ENCODE results near the gene PTER. TPM values are rescaled to one million over a fixed set of nuclear protein-coding genes. Genes with fewer than 3 reads are reported as not detected.

The PTER gene
- total RNA-seq: 8.4 and 10.0 TPM in 2 replicates

DNA sequence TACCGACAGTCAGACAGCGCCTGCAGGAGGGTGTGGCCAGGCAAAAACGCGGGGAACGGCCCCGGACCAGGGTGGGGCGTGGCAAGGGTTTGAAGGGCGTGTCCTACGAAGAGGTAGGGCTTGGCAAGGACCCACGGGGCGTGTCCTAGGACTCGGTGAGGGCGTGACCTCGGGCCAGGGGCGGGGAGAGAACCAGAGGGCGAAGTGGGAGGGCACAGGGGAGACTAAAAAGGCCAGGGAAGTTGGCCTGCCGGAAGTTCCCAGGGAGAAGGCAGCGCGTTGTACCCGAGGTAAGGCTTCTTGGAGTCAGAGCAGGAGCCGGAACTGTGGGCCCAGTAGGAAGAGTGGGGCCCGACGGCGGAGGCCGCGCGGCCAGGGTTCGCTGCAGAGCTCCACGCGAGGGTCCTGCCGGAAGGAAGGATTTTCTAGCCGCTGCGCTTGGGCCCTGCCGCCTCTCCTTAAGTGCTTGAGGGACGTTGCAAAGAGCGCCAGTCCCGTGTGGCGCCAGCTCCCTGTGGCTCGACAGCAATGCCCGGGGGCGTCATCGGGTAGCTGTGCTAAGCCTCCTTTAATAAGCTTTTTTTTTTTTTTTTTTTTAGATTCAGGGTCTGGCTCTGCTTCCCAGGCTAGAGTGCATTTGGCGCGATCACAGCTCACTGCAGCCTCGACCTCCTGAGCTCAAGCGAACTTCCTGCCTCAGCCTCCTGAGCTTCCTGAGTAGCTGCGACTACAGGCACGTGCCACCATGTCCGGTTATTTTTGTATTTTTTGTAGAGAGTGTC is at the start of gene PTER:
Gene PTER (plus strand): TSS at position 253 of the 782 bp plus-strand sequence. CDS start 47,375 bp downstream, outside the sequence.

DNA sequence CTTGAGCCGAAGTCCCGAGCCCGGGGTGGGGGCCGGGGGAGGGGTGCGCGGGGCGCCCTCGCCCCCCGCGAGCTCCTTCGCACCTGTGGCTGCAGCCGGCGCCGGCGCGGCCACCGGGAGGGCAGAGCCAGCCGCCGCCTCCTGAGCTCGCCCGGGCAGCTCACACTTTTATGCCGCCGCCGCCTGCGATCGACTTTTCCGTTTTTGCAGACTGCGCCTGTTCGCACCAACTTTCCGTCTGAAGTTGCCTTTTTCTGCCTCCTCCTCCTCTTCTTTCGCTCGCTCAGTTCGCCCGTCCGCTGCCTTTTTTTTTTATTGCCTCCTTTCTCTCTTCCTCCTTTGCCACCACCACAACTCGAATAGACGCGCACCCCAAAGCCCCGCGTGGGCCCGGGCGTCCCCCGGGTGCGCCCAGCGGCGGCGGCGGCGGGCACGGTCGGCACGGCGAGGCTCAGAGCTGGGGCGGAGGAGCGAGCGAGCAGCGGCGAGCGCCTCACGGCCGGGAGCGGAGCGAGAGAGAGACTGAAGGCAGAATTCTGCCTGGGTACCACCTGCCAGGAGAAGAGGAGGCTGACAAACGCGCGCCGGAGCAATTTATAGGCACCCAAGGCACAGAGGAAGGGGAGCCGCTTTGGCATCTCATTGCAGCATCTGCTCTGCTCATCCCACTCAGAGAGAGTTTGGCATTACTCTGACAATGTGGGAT is 84.7 kb downstream of the PTER start, which contains the start of gene C1QL3:
Gene C1QL3 (minus strand): TSS at position 569 of the 706 bp plus-strand sequence. CDS start 814 bp downstream, outside the sequence.

Other genes with a start within 250 kb of the PTER start
- 0.05 and 0.07 TPM in 2 replicates for gene C1QL3, start 84.9 kb downstream of the PTER start, total RNA-seq